DOHH2 (cell line): Measurements from ENCODE around the gene OSTF1.

ENCODE experiments used
- H3F3A ChIP-seq: fragments of 200-600 bp; sonication (generic), shearing (Covaris generic); 2 replicates; pipeline ENCODE4 v1.6.0; 2016; ENCODE audit warnings: antibody characterized with exemption, mild to moderate bottlenecking; ENCODE audit not compliant: control insufficient read depth, insufficient read depth
- H3K27ac ChIP-seq: fragments of 200-600 bp; sonication (generic); 2 replicates; pipeline ENCODE4 v1.5.1; 2014; ENCODE audit warnings: low read depth, mild to moderate bottlenecking, low read length, moderate library complexity
- H3K27me3 ChIP-seq: fragments of 200-600 bp; sonication (generic); 2 replicates; pipeline ENCODE4 v1.6.1; 2014; ENCODE audit warnings: mild to moderate bottlenecking, low read length, mixed read lengths; ENCODE audit not compliant: control insufficient read depth
- H3K36me3 ChIP-seq: fragments of 200-600 bp; sonication (generic); 2 replicates; pipeline ENCODE4 v1.6.1; 2014; ENCODE audit warnings: mild to moderate bottlenecking, low read length, moderate library complexity, mixed read lengths; ENCODE audit not compliant: control insufficient read depth
- H3K4me1 ChIP-seq: fragments of 200-600 bp; sonication (generic); 2 replicates; pipeline ENCODE4 v1.6.1; 2014; ENCODE audit warnings: mild to moderate bottlenecking, low read length, mixed read lengths; ENCODE audit not compliant: control insufficient read depth
- H3K4me2 ChIP-seq: fragments of 200-600 bp; sonication (generic); 2 replicates; pipeline ENCODE4 v1.6.0; 2014; ENCODE audit warnings: mild to moderate bottlenecking, low read length, moderate library complexity
- H3K4me3 ChIP-seq: fragments of 200-600 bp; sonication (generic); 2 replicates; pipeline ENCODE4 v1.5.1; 2014; ENCODE audit warnings: mild to moderate bottlenecking, low read length, mixed read lengths
- H3K79me2 ChIP-seq: fragments of 200-600 bp; sonication (generic); 2 replicates; pipeline ENCODE4 v1.6.1; 2014; ENCODE audit warnings: mild to moderate bottlenecking, low read length, mixed read lengths; ENCODE audit not compliant: control insufficient read depth
- H3K9me2 ChIP-seq: fragments of 200-600 bp; sonication (generic); replicated peaks from 2 replicates; pipeline ENCODE4 v1.6.1; 2014; ENCODE audit warnings: mild to moderate bottlenecking, low read length, mixed read lengths; ENCODE audit not compliant: control insufficient read depth
- H3K9me3 ChIP-seq: fragments of 200-600 bp; sonication (generic); 2 replicates; pipeline ENCODE4 v1.6.1; 2014; ENCODE audit warnings: antibody characterized with exemption, low read length, mixed read lengths; ENCODE audit not compliant: control insufficient read depth, insufficient read depth
- H4K20me1 ChIP-seq: fragments of 200-600 bp; sonication (generic); 2 replicates; pipeline ENCODE4 v1.6.0; 2014; ENCODE audit warnings: low read depth, mild to moderate bottlenecking, antibody characterized with exemption, low read length, moderate library complexity; ENCODE audit not compliant: control insufficient read depth, insufficient read depth
- EZH2phosphoT487 ChIP-seq: fragments of 200-600 bp; sonication (generic); IDR thresholded peaks from 2 replicates; pipeline ENCODE4 v1.6.1; 2017; ENCODE audit warnings: borderline replicate concordance, mild to moderate bottlenecking, antibody characterized with exemption, low read length, moderate library complexity, mixed read lengths
- TF ChIP-seq, protein P1 (sequence below): fragments of 200-600 bp; sonication (generic); IDR thresholded peaks from one replicate; pipeline ENCODE4 v1.5.1; 2014; ENCODE audit warnings: antibody characterized with exemption, mild to moderate bottlenecking, low read depth, low read length; ENCODE audit not compliant: poor library complexity, severe bottlenecking

OSTF1 gene

DNA sequence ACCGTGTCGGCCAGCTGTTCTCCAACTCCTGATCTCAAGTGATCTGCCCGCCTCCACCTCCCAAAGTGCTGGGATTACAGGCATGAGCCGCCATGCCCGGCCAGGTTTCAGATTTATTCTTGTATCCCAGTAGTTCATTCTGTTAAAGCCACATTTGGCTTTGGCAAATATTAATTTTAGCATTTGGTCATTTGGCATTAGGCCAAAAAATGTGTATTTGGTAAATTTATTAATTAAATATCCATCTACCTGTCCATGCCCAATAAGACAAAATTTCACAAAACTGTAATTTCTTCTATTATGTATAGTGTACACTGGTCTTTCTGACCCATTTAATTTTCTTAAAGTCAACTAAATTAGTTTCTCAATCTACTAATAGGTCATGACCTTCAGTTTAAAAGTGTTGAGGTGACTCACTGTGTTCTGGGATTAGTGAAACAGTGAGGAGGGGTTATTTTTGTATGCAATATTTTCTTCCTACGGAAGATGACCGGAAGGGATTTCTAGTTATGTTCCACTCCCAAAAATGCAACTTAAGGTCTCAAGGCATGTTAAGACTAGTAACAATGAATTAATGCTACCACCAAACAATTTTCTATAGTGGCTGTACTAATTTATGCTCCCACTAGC lies 21.0 kb downstream of the OSTF1 start:
- no peaks in the 10 kb centered on the region for H3K9me2 ChIP-seq
- H3K27ac ChIP-seq, result no peak overlapping the region
- H4K20me1 ChIP-seq, result no peaks in the 10 kb centered on the region
- H3K36me3 ChIP-seq, result no peaks in the 10 kb centered on the region
- no peaks in the 10 kb centered on the region for H3F3A ChIP-seq
- TF ChIP-seq, protein P1, sequence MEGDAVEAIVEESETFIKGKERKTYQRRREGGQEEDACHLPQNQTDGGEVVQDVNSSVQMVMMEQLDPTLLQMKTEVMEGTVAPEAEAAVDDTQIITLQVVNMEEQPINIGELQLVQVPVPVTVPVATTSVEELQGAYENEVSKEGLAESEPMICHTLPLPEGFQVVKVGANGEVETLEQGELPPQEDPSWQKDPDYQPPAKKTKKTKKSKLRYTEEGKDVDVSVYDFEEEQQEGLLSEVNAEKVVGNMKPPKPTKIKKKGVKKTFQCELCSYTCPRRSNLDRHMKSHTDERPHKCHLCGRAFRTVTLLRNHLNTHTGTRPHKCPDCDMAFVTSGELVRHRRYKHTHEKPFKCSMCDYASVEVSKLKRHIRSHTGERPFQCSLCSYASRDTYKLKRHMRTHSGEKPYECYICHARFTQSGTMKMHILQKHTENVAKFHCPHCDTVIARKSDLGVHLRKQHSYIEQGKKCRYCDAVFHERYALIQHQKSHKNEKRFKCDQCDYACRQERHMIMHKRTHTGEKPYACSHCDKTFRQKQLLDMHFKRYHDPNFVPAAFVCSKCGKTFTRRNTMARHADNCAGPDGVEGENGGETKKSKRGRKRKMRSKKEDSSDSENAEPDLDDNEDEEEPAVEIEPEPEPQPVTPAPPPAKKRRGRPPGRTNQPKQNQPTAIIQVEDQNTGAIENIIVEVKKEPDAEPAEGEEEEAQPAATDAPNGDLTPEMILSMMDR, result no peak
- TF ChIP-seq EZH2phosphoT487, result no peak
- H3K4me2 ChIP-seq, result no peak overlapping the region
- peaks cover 68% of the 10 kb centered on the region for H3K79me2 ChIP-seq
- H3K4me1 ChIP-seq, result no peaks in the 10 kb centered on the region
- no peaks in the 10 kb centered on the region for H3K9me3 ChIP-seq
- H3K27me3 ChIP-seq, result no peaks in the 10 kb centered on the region
- no peak overlapping the region for H3K4me3 ChIP-seq

DNA sequence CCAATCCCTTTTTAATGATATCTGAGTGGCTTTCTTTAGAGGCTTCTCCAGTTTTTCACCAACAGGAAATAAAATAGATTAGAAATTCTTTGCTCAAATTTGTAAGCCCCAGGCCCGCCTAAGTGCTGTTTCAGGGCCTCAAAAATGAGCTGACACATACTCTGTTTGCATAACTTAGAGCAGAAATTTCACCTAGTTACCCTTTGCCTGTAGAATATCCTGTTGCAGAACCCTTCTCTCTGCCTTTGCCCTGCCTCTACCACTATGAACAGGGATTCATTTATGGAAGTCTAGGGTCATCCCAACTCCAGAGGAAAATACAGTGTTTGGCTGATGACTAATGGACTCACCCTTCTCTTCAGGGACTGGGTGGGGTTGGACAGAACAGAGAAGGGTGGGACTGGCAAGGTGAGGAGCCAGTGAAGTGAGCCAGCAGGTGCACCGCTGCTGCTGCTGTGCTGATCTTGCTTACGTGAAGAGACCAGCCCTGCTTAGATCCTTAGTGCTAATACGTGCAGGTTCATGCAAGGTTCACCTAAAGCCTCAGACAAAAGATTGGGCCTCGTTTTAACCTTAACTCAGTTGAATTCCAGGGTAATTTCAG lies 22.8 kb downstream of the OSTF1 start:
- no peak overlapping the region for H3K27ac ChIP-seq
- no peaks in the 10 kb centered on the region for H3K27me3 ChIP-seq
- H3K36me3 ChIP-seq, result no peaks in the 10 kb centered on the region
- H3K4me3 ChIP-seq, result no peak overlapping the region
- H3K9me3 ChIP-seq, result no peaks in the 10 kb centered on the region
- no peaks in the 10 kb centered on the region for H4K20me1 ChIP-seq
- peaks cover 55% of the 10 kb centered on the region for H3K79me2 ChIP-seq
- H3K4me2 ChIP-seq, result no peak overlapping the region
- no peak for TF ChIP-seq EZH2phosphoT487
- TF ChIP-seq, protein P1, result no peak
- H3F3A ChIP-seq, result no peaks in the 10 kb centered on the region
- no peaks in the 10 kb centered on the region for H3K9me2 ChIP-seq
- H3K4me1 ChIP-seq, result no peaks in the 10 kb centered on the region

DNA sequence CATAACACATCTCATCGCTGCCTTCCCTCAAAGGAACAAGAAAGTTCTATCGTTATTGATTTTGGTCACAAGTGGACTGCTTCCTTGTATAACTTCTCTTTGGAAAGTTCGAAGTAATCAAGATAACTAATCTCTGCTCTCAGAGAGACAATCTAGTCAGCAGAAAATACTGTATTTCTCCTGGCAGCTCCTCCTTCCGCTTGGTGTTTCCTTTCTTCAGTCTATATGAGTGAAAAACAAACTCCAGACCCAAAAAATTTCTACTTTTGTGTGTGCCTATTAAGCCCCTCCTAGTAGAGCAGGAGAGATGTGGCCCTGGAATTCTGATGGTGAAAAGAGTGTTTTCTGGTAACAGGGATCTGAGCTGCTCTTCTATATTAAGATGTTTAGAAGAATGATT lies 24.5 kb downstream of the OSTF1 start:
- Histone ChIP-seq H3K4me2 (no peak overlapping the region), H3K79me2 (peaks cover 56% of the 10 kb centered on the region), H3K4me3 (no peak overlapping the region), H3F3A (no peaks in the 10 kb centered on the region), H3K9me2 (no peaks in the 10 kb centered on the region), H3K9me3 (no peaks in the 10 kb centered on the region), H3K27me3 (no peaks in the 10 kb centered on the region), H3K4me1 (no peaks in the 10 kb centered on the region), H3K36me3 (peaks cover 3% of the 10 kb centered on the region; the same call in 1 of the 2 replicates), H4K20me1 (no peaks in the 10 kb centered on the region), H3K27ac (no peak overlapping the region)
- TF ChIP-seq, protein P1, result no peak
- TF ChIP-seq EZH2phosphoT487, result no peak
